ENCODE results near the gene TBC1D16. TPM values are rescaled to one million over a fixed set of nuclear protein-coding genes. Genes with fewer than 3 reads are reported as not detected.
A peak's percentile ranks its signal among the peaks of the same experiment; 100 is the strongest.

Gene TBC1D16
- total and polyA plus RNA-seq, 11 donors: 5.3 to 22.1 (median 17.4) TPM

- WGBS, 4 donors: 94 to 97% (median 95%) methylated on average over 21 to 30 of the region's 30 CpGs
- Histone ChIP-seq H3K36me3 (peaks cover 0 to 18% (median 3%) of the 10 kb centered on the region in 9 donors), H3K27me3 (no peaks in the 10 kb centered on the region), H3K9me3 (no peaks in the 10 kb centered on the region), H3K4me3 (no peak overlapping the region), H3K4me1 (peaks cover 0 to 15% (median 10%) of the 10 kb centered on the region in 12 donors), H3K27ac (no peak overlapping the region)
- DNase-seq (peak in 1 of 5 donors; percentile 14), ATAC-seq (no peak)
- no peak for TF ChIP-seq CTCF (IDR thresholded peaks at IDR 0.05)
- TF ChIP-seq POLR2A (IDR thresholded peaks at IDR 0.05): no peak
- intact Hi-C loops (cut with DNase I): loop anchor here in 8 of 10 donors (5.0 to 10.0 kb wide), 7 partner anchors 60 to 248 kb away; partner anchors contain the start of gene GAA (in 1 of the 8)
Measured at GRCh38 chr17:80006811-80007752, 28.6 kb downstream of the TBC1D16 start.

GRCh38 chr17:80006339-80006720 lies 29.3 kb downstream of the TBC1D16 start:
- H3K36me3 ChIP-seq: peaks cover 0 to 16% (median 3%) of the 10 kb centered on the region in 9 donors

GRCh38 chr17:80005360-80006338 lies 30.0 kb downstream of the TBC1D16 start:
- intact Hi-C loops (cut with DNase I): loop anchor here in 8 of 10 donors (5.0 to 10.0 kb wide), 7 partner anchors 62 to 249 kb away; partner anchors contain the start of gene GAA (in 1 of the 8)

More at GRCh38 chr17:80006339-80006720, 29.3 kb downstream of the TBC1D16 start:
- ATAC-seq: no peak
- peak in 1 of 5 donors; percentile 19 for DNase-seq
- Histone ChIP-seq H3K27ac (no peak overlapping the region), H3K4me3 (peak overlapping the region in 1 of 12 donors; percentile 20), H3K27me3 (no peaks in the 10 kb centered on the region), H3K9me3 (no peaks in the 10 kb centered on the region), H3K4me1 (peaks cover 0 to 16% (median 10%) of the 10 kb centered on the region in 12 donors)
- TF ChIP-seq POLR2A (IDR thresholded peaks at IDR 0.05) (no peak), CTCF (IDR thresholded peaks at IDR 0.05) (no peak)
- 61 to 80% (median 68%) methylated on average over 8 of the region's 8 CpGs for WGBS, 4 donors
- intact Hi-C loops (cut with DNase I): loop anchor here in 8 of 10 donors (5.0 to 10.0 kb wide), 7 partner anchors 61 to 248 kb away; partner anchors contain the start of gene GAA (in 1 of the 8)

More at GRCh38 chr17:80005360-80006338, 30.0 kb downstream of the TBC1D16 start:
- TF ChIP-seq CTCF (IDR thresholded peaks at IDR 0.05): peak; percentile 97 to 100 (median 98)
- TF ChIP-seq POLR2A (IDR thresholded peaks at IDR 0.05): no peak
- H3K9me3 ChIP-seq: no peaks in the 10 kb centered on the region
- WGBS, 4 donors: 50 to 54% (median 53%) methylated on average over 34 to 37 of the region's 37 CpGs
- peaks cover 0 to 18% (median 10%) of the 10 kb centered on the region in 12 donors for H3K4me1 ChIP-seq
- no peak overlapping the region for H3K27ac ChIP-seq
- H3K27me3 ChIP-seq: no peaks in the 10 kb centered on the region
- peak in 3 of 4 donors; percentile 25 to 41 (median 32) for ATAC-seq
- peaks cover 0 to 16% (median 3%) of the 10 kb centered on the region in 9 donors for H3K36me3 ChIP-seq
- peak; percentile 36 to 70 (median 48) for DNase-seq
- peak overlapping the region in 4 of 12 donors; percentile 18 to 33 (median 24) for H3K4me3 ChIP-seq
